Neural cell (in vitro differentiated cells): Measurements from ENCODE around the gene SEMA6A.

Experiments
- CTCF ChIP-seq: fragments of 450-650 bp; IDR thresholded peaks from 2 replicates; pipeline ENCODE4 v1.5.1; 2014; ENCODE audit warnings: antibody characterized with exemption, mild to moderate bottlenecking, moderate library complexity; ENCODE audit not compliant: poor library complexity, severe bottlenecking
- EP300 ChIP-seq: fragments of 450-650 bp; conservative IDR thresholded peaks from 2 replicates; pipeline ENCODE4 v1.6.1; 2014; ENCODE audit warnings: antibody characterized with exemption, mild to moderate bottlenecking, moderate library complexity; ENCODE audit not compliant: poor library complexity, severe bottlenecking
- EZH2 ChIP-seq: fragments of 200-600, 300-800 bp; shearing (Covaris generic), sonication (generic); IDR thresholded peaks from 2 replicates; pipeline ENCODE4 v1.6.1; 2014; ENCODE audit warnings: antibody characterized with exemption, low read length, borderline replicate concordance, mild to moderate bottlenecking; ENCODE audit not compliant: insufficient read depth, poor library complexity, severe bottlenecking
- MXI1 ChIP-seq: fragments of 450-650 bp; conservative IDR thresholded peaks from 2 replicates; pipeline ENCODE4 v1.6.1; 2014; ENCODE audit warnings: antibody characterized with exemption, mild to moderate bottlenecking; ENCODE audit not compliant: poor library complexity, severe bottlenecking
- POLR2AphosphoS5 ChIP-seq: IDR thresholded peaks from 2 replicates; pipeline ENCODE4 v1.6.1; 2012
- RAD21 ChIP-seq: fragments of 450-650 bp; conservative IDR thresholded peaks from 2 replicates; pipeline ENCODE4 v1.6.1; 2014; ENCODE audit warnings: antibody characterized with exemption, mild to moderate bottlenecking, moderate library complexity
- TAF1 ChIP-seq: IDR thresholded peaks from 2 replicates; pipeline ENCODE4 v1.6.1; 2012; ENCODE audit warnings: low read depth

- TF ChIP-seq CTCF (no peak), POLR2AphosphoS5 (no peak), MXI1 (no peak), EP300 (no peak), EZH2 (no peak), RAD21 (no peak), TAF1 (no peak)
Observed at GRCh38 chr5:116564312-116564711, 10.3 kb downstream of the SEMA6A start.
